HT1080 (cell line): Measurements from ENCODE around the gene KLHL42. TPM values are rescaled to one million over a fixed set of nuclear protein-coding genes. Genes with fewer than 3 reads are reported as not detected.

ENCODE experiments used
- DNase-seq: peaks from one replicate; pipeline ENCODE4 v3.0.0-alpha.2; 2015; ENCODE audit warnings: low read depth
- small RNA-seq: library from RNA; depleted of rRNA; stranded (forward); fragments of <200 nt; gene quantifications from one replicate; pipeline ENCODE3, GENCODE V24; 2014
- total RNA-seq: library from RNA; depleted of rRNA; stranded (reverse); fragments of >200 nt; shearing (Covaris generic); gene quantifications from 2 replicates; pipeline ENCODE4 v1.2.3, GENCODE V29; 2014; rRNA removed

The KLHL42 gene
- total RNA-seq, 1 experiment from 2014 or later: 48.3 TPM

DNA sequence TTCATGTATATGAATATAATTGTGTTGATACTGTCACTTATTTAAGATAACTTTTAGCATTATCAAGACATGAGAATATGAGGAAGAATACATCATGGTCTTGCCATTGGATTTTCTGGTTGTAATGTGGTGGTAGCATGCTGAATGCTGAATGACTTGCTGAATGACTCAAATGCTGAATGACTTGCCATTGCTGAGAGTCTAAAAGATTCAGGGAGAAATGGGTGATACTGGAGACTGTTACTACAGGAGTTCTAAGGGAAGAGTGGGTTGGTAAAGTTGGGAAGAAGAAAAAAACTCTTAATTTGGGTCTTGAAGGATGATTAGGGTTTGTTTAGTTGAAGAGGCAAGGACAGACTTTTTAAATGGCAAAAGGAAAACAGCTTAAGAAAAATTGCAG lies 72.1 kb downstream of the KLHL42 start:
- DNase-seq: no peak

Small RNA genes lying within 50 kb of the gene (small RNA-seq; reads per million reads assigned to genes)
- gene RF00019 (not detected), gene RF02271 (not detected)

Other genes starting within 250 kb of the KLHL42 start
- gene REP15, start 83.8 kb upstream of the KLHL42 start, total RNA-seq: 3.5 and 4.0 TPM in 2 replicates
- gene MRPS35, start 69.4 kb upstream of the KLHL42 start, total RNA-seq: 69.4 and 88.6 TPM in 2 replicates
- not detected in 2 replicates for gene MANSC4, start within 50 bp of the KLHL42 start, total RNA-seq
- 0.13 and 0.87 TPM in 2 replicates for gene PTHLH, start 192.5 kb downstream of the KLHL42 start, total RNA-seq